ENCODE measurements around the gene GARIN3. TPM values are rescaled to one million over a fixed set of nuclear protein-coding genes. Genes with fewer than 3 reads are reported as not detected.

GARIN3 gene
- total RNA-seq, 2 donors from 2014 or later = not detected

DNA sequence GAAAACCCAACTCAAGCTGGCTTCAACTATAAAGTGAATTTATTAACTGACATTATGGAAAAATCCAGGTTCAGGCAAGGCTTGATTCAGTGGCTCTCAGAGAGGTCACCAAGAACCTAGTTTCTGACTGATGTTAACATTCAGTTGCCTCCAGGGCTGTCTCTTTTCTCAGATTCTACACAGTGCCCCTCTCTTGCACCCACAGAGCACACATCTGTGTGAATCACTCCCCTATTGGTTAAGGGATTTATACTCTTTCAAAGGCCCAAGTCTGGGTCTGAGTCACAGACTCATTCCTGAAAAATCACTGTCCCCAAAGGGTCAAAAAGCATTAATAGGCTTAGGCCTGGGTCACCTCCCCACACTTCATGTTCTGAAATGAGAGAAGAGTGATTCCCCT, 51.1 kb downstream of the GARIN3 start:
- H3K27ac ChIP-seq = peak overlapping the region; percentile 35 to 65
- peaks cover 0 to 12% of the 10 kb centered on the region in 2 donors for H3K4me1 ChIP-seq
- H3K27me3 ChIP-seq = no peaks in the 10 kb centered on the region
- H3K9me3 ChIP-seq = no peaks in the 10 kb centered on the region
- TF ChIP-seq, protein P1, sequence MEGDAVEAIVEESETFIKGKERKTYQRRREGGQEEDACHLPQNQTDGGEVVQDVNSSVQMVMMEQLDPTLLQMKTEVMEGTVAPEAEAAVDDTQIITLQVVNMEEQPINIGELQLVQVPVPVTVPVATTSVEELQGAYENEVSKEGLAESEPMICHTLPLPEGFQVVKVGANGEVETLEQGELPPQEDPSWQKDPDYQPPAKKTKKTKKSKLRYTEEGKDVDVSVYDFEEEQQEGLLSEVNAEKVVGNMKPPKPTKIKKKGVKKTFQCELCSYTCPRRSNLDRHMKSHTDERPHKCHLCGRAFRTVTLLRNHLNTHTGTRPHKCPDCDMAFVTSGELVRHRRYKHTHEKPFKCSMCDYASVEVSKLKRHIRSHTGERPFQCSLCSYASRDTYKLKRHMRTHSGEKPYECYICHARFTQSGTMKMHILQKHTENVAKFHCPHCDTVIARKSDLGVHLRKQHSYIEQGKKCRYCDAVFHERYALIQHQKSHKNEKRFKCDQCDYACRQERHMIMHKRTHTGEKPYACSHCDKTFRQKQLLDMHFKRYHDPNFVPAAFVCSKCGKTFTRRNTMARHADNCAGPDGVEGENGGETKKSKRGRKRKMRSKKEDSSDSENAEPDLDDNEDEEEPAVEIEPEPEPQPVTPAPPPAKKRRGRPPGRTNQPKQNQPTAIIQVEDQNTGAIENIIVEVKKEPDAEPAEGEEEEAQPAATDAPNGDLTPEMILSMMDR (IDR thresholded peaks at IDR 0.05) = no peak
- no peaks in the 10 kb centered on the region for H3K36me3 ChIP-seq
- no peak for DNase-seq (ENCODE audit: low spot score)
- H3K4me3 ChIP-seq = no peak overlapping the region

DNA sequence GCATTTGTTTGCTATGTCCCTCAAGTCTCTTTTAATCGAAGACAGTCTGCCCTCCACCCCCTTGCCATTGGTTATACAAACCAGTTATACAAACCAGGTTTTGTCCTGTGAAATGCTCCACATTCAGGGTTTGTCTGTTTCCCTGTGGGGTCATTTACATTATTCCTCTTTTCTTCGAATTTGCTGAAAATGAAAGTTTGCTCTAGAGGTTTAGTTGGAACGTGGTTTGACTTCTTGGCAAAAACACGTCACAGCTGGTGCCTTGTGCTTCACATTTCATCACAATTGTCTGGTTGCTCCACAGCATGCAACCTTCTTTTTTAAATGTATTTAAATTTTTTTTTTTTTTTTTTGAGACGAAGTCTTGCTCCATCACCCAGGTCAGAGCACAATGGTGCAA, 53.1 kb downstream of the GARIN3 start:
- H3K27me3 ChIP-seq = no peaks in the 10 kb centered on the region
- peaks cover 0 to 12% of the 10 kb centered on the region in 2 donors for H3K4me1 ChIP-seq
- H3K27ac ChIP-seq = no peak overlapping the region
- H3K4me3 ChIP-seq = no peak overlapping the region
- H3K9me3 ChIP-seq = no peaks in the 10 kb centered on the region
- TF ChIP-seq, protein P1 (IDR thresholded peaks at IDR 0.05) = no peak
- no peaks in the 10 kb centered on the region for H3K36me3 ChIP-seq
- DNase-seq (ENCODE audit: low spot score) = no peak

Other genes with a start within 250 kb of the GARIN3 start
- gene TIMD4, start 203.0 kb downstream of the GARIN3 start, total RNA-seq = under 1 TPM in 1 of 2 donors, not detected in 1; 0.71 TPM
- gene HAVCR1, start 107.1 kb downstream of the GARIN3 start, total RNA-seq = not detected
- gene HAVCR2, start 57.2 kb downstream of the GARIN3 start, total RNA-seq = 1 to 10 TPM; 1.8 to 3.7 TPM
- gene MED7, start 23.4 kb downstream of the GARIN3 start, total RNA-seq = 1 to 10 TPM; 6.2 to 6.8 TPM
- under 1 TPM; 0.33 to 0.90 TPM for gene ITK, start 14.6 kb upstream of the GARIN3 start, total RNA-seq
- gene CYFIP2, start 99.9 kb upstream of the GARIN3 start, total RNA-seq = 10 to 100 TPM; 51.5 to 55.4 TPM

Measured in right atrium auricular region (tissue), 2 donors.